Hypothalamus (tissue), 51 donors: ENCODE results near the gene RNASE2.
"Not testable (repeated sequence)": the region's sequence is repeated elsewhere in the genome, so short reads cannot be mapped to it uniquely, and the experiment has no call there.

Experiments
- DNase-seq, 51 donors: peaks; one replicate each; lab custom pipeline; 2025; lab: John Stamatoyannopoulos, UW

Gene RNASE2

GRCh38 chr14:20954736-20955537 is at the start of gene RNASE2:
TSS of gene RNASE2 (plus strand) at chr14:20955487. CDS start at chr14:20955772, 285 bp downstream.
- peak in 4 of 51 donors; percentile 8 to 21 (median 18) for DNase-seq

GRCh38 chr14:20905676-20906075 is 49.6 kb upstream of the RNASE2 start:
- DNase-seq: no peak

- no peak for DNase-seq
Measured at GRCh38 chr14:20907214-20907613, 48.1 kb upstream of the RNASE2 start.

- not testable (repeated sequence) for DNase-seq
Measured at GRCh38 chr14:20910822-20911221, 44.5 kb upstream of the RNASE2 start.

GRCh38 chr14:20919038-20919756 is 36.1 kb upstream of the RNASE2 start:
- DNase-seq: peak in 3 of 51 donors; percentile 0 to 3 (median 2)

- not testable (repeated sequence) for DNase-seq
Measured at GRCh38 chr14:20923766-20924297, 31.5 kb upstream of the RNASE2 start.

- DNase-seq: peak in 14 of 51 donors; percentile 1 to 34 (median 9)
Measured at GRCh38 chr14:20934148-20934762, 21.0 kb upstream of the RNASE2 start.

GRCh38 chr14:20935303-20935984 is 19.8 kb upstream of the RNASE2 start:
- no peak for DNase-seq

GRCh38 chr14:20945146-20945545 is 10.1 kb upstream of the RNASE2 start:
- not testable (repeated sequence) for DNase-seq

GRCh38 chr14:20946707-20947106 is 8.6 kb upstream of the RNASE2 start:
- DNase-seq: not testable (repeated sequence)

- peak in 8 of 51 donors; percentile 1 to 30 (median 12) for DNase-seq
Measured at GRCh38 chr14:20955538-20955873, 219 bp downstream of the RNASE2 start.

- DNase-seq: no peak
Measured at GRCh38 chr14:20956376-20956976, 1.2 kb downstream of the RNASE2 start.

- DNase-seq: not testable (repeated sequence)
Measured at GRCh38 chr14:20958946-20959345, 3.7 kb downstream of the RNASE2 start.

GRCh38 chr14:20969336-20969735 is 14.0 kb downstream of the RNASE2 start:
- no peak for DNase-seq

- DNase-seq: no peak
Measured at GRCh38 chr14:20970647-20970982, 15.3 kb downstream of the RNASE2 start.

- peak; percentile 4 to 88 (median 73) for DNase-seq
Measured at GRCh38 chr14:20970983-20971704, 15.9 kb downstream of the RNASE2 start.

- peak in 1 of 51 donors; percentile 43 for DNase-seq
Measured at GRCh38 chr14:20971705-20972021, 16.4 kb downstream of the RNASE2 start.

- DNase-seq: no peak
Measured at GRCh38 chr14:20973501-20973900, 18.2 kb downstream of the RNASE2 start.

GRCh38 chr14:20976291-20976690 is 21.0 kb downstream of the RNASE2 start:
- no peak for DNase-seq

GRCh38 chr14:20978687-20979086 is 23.4 kb downstream of the RNASE2 start:
- DNase-seq: no peak
